Measurements from ENCODE around the gene AMBP. TPM values are rescaled to one million over a fixed set of nuclear protein-coding genes. Genes with fewer than 3 reads are reported as not detected.
"Not testable (repeated sequence)": the region's sequence is repeated elsewhere in the genome, so short reads cannot be mapped to it uniquely, and the experiment has no call there.

The AMBP gene
- total RNA-seq, 1 donor from 2014 or later = 110 TPM

- DNase-seq (ENCODE audit: extremely low spot score, unreplicated experiment) = peak; percentile 32
- H3K4me1 Mint-ChIP-seq (ENCODE audit: unreplicated experiment) = no peaks in the 10 kb centered on the region
- H3K4me3 Mint-ChIP-seq = no peak overlapping the region
- no peaks in the 10 kb centered on the region for H3K9me3 Mint-ChIP-seq
- peaks cover 48% of the 10 kb centered on the region for H3K36me3 Mint-ChIP-seq
- no peak overlapping the region for H3K27ac Mint-ChIP-seq
- TF ChIP-seq CTCF (conservative IDR thresholded peaks at IDR 0.05) = no peak
- H3K27me3 Mint-ChIP-seq = no peaks in the 10 kb centered on the region
These were observed 29.3 kb downstream of the AMBP start for GRCh38 chr9:114048533-114049415.

GRCh38 chr9:114047717-114048116, 30.4 kb downstream of the AMBP start:
- H3K9me3 Mint-ChIP-seq = no peaks in the 10 kb centered on the region
- peak; percentile 59 for DNase-seq (ENCODE audit: extremely low spot score, unreplicated experiment)
- no peak overlapping the region for H3K27ac Mint-ChIP-seq
- no peaks in the 10 kb centered on the region for H3K27me3 Mint-ChIP-seq
- no peaks in the 10 kb centered on the region for H3K4me1 Mint-ChIP-seq (ENCODE audit: unreplicated experiment)
- peak; percentile 50 for TF ChIP-seq CTCF (conservative IDR thresholded peaks at IDR 0.05)
- H3K36me3 Mint-ChIP-seq = peaks cover 53% of the 10 kb centered on the region
- H3K4me3 Mint-ChIP-seq = no peak overlapping the region

- no peak for DNase-seq (ENCODE audit: extremely low spot score, unreplicated experiment)
- Mint-ChIP-seq H3K4me3 (no peak overlapping the region), H3K27me3 (no peaks in the 10 kb centered on the region), H3K36me3 (peaks cover 51% of the 10 kb centered on the region), H3K27ac (no peak overlapping the region), H3K4me1 (ENCODE audit: unreplicated experiment) (no peaks in the 10 kb centered on the region), H3K9me3 (no peaks in the 10 kb centered on the region)
- TF ChIP-seq CTCF (conservative IDR thresholded peaks at IDR 0.05) = no peak
These were observed 31.2 kb downstream of the AMBP start for GRCh38 chr9:114046875-114047274.

- TF ChIP-seq CTCF (conservative IDR thresholded peaks at IDR 0.05) = no peak
- Mint-ChIP-seq H3K36me3 (peaks cover 55% of the 10 kb centered on the region), H3K4me1 (ENCODE audit: unreplicated experiment) (no peaks in the 10 kb centered on the region), H3K27me3 (no peaks in the 10 kb centered on the region), H3K9me3 (no peaks in the 10 kb centered on the region), H3K27ac (no peak overlapping the region), H3K4me3 (no peak overlapping the region)
- DNase-seq (ENCODE audit: extremely low spot score, unreplicated experiment) = no peak
These were observed 31.8 kb downstream of the AMBP start for GRCh38 chr9:114046237-114046755.

- not testable (repeated sequence) for H3K4me1 Mint-ChIP-seq (ENCODE audit: unreplicated experiment); H3K27me3 Mint-ChIP-seq; H3K9me3 Mint-ChIP-seq; H3K4me3 Mint-ChIP-seq; DNase-seq (ENCODE audit: extremely low spot score, unreplicated experiment); H3K27ac Mint-ChIP-seq
- H3K36me3 Mint-ChIP-seq = peaks cover 50% of the 10 kb centered on the region
These were observed 34.4 kb downstream of the AMBP start for GRCh38 chr9:114043660-114044059.

- Mint-ChIP-seq H3K4me3 (no peak overlapping the region), H3K9me3 (no peaks in the 10 kb centered on the region), H3K36me3 (peaks cover 35% of the 10 kb centered on the region), H3K27ac (no peak overlapping the region), H3K4me1 (ENCODE audit: unreplicated experiment) (no peaks in the 10 kb centered on the region), H3K27me3 (no peaks in the 10 kb centered on the region)
- DNase-seq (ENCODE audit: extremely low spot score, unreplicated experiment) = peak; percentile 27
- TF ChIP-seq CTCF (conservative IDR thresholded peaks at IDR 0.05) = no peak
These were observed 38.6 kb downstream of the AMBP start for GRCh38 chr9:114039484-114039883.
